Activated CD4-positive, CD25-positive, alpha-beta regulatory T cell treated with anti-CD3 and anti-CD28 coated beads, Interleukin-2, amount 50 U/mL, for 16 hours (primary cell): ENCODE results near the gene FXYD2.
"Not testable (repeated sequence)": the region's sequence is repeated elsewhere in the genome, so short reads cannot be mapped to it uniquely, and the experiment has no call there.

Experiments used
- DNase-seq: peaks from one replicate; pipeline ENCODE4 v3.0.0-alpha.2; 2020; ENCODE audit warnings: low read depth, low spot score

The FXYD2 gene

GRCh38 chr11:117820516-117820915 is 4.0 kb downstream of the FXYD2 start:
- no peak for DNase-seq

- DNase-seq, result no peak
Observed at GRCh38 chr11:117820071-117820470, 4.5 kb downstream of the FXYD2 start.

- no peak for DNase-seq
Observed at GRCh38 chr11:117819096-117820040, 5.2 kb downstream of the FXYD2 start.

DNA sequence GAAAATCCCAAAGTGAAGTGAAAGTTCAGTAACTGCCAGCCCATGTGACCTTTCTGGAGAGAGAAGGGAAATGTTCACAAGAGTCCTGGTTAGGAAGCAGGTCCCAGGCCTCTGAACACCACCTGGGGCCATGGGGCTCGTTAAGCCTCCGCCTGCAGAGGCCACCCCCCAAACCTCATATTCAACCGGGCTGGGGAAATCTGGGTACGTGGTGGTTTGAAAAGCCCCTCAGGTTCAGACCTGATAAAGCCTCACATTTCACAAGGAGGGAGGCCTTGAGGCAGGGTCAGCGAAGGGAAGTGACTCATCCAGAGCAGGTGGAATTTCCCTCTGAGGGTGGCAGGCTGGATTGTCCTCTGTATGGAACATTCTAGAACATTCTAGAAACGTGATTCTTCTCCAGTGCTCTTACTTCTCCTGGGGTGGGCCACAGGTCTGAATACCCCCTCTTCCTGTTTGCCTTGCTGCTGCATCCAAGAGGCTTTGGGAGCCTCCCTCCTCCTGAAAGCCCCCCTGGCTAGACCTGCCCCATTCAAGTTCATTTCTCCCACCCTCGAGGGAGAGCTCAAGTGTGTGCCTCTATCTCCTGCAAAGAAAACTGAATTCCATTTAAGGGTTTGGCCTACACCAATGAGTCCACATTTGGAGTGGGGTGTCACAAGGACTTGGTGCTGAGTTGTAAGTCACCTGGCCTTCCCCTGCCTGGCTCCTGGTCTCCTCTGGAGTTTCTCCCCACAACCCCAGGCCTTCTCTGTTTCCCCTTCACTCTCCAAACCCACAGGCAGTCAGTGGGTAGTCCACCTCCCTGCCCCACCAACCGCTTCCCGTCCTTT is 6.3 kb downstream of the FXYD2 start:
- DNase-seq, result no peak

- peak; percentile 71 for DNase-seq
Observed at GRCh38 chr11:117817368-117818040, 7.0 kb downstream of the FXYD2 start.

DNA sequence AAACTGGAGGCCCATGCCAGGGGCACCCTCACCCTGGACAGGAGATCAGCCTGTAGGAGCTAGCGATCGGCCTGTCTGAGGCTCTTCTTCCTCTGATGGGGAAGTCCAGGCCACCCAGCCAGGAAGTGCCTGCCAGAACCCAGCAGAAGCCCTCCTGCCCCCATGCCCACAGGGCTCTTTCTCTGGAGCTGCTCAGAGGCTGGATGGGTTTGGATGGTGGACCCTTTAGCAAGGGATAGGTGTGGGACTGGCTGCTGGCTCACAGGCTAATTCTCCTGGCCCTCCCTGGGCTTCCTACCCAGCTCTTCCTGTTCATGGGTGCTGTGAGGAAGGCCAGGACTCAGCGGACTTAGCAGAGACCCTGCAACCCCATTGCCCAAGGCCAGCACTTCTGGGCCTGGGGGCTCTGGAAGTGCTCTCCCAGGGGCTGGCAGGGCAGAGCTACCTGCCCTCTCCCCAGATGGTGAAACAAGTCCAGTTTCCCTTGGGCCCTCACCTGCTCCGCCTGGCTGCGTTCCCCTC is 7.6 kb downstream of the FXYD2 start:
- no peak for DNase-seq

- DNase-seq, result no peak
Observed at GRCh38 chr11:117816151-117816741, 8.3 kb downstream of the FXYD2 start.

DNA sequence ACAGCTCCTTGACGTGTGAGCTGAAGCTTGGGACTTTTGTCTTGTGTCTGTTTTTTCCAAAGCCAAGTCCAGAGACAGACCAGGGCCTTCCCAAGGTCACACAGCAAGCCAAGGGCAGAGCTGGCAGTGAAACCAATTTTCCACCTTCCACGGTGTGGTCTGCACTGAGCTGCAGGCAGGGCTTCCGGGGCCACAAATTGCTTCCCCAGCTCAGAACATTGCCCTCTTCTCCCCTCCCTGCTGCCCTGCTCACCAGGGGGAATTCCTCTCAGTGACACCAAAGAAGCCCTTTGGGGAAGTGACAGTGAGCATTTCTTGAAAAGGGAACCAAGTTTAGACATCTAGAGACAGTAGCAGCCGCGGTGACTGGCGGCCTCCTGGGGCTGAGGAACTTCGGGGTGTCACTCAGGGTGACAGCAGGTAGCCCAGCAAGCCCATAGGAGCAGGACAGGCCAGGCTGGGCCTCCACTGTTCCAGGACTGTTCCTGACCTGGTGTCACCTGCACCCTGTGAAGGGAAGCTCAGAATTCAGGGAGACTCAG is 9.2 kb downstream of the FXYD2 start:
- DNase-seq, result peak; percentile 37

- peak; percentile 40 for DNase-seq
Observed at GRCh38 chr11:117814766-117815261, 9.7 kb downstream of the FXYD2 start.

DNA sequence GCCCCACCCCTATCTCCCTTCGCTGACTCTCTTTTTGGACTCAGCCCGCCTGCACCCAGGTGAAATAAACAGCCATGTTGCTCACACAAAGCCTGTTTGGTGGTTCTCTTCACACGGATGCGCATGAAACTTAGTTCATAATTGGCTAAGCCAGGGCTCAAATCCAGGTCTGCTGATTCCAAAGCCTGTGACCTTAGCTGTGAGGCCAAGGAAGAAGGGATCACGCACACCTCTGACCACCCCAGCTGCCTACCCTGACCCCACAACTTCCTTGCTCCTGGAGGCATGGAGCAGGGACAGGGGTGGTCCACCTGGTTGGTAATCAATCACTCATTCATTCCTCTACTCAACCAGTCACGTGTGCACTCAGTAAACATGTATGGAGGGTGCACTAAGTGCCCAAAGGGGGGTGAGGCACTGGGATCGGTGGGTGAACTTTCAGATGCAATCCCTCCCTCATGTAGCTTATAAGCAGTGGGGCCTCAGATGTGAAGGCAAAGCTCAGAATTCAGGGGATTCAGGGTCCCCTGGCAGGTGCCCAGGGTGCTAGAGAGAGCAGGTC is 10.3 kb downstream of the FXYD2 start:
- DNase-seq, result no peak

GRCh38 chr11:117810056-117810451 is 14.5 kb downstream of the FXYD2 start:
- DNase-seq, result not testable (repeated sequence)

- DNase-seq, result no peak
Observed at GRCh38 chr11:117809236-117810055, 15.1 kb downstream of the FXYD2 start.

DNA sequence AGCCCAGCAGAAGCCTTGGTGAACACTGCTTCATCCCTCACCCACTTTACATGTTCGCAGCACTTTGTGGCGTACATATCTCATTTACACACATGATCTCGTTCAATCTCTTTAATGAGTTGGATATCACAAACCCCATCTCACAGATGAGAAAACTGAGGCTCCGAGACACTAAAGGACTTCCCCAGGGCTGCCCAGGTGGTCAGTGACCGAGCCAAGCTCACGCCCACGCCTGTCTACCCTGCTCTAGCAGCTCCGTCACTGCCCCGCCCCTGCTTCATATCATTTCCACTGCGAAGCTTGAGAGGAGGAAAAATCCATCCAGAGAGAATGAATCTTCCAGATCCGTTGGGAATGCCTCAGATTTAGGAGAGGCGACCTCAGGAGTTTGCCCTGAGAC is 15.8 kb downstream of the FXYD2 start:
- no peak for DNase-seq

GRCh38 chr11:117807482-117808327 is 16.8 kb downstream of the FXYD2 start:
- peak; percentile 57 for DNase-seq

DNA sequence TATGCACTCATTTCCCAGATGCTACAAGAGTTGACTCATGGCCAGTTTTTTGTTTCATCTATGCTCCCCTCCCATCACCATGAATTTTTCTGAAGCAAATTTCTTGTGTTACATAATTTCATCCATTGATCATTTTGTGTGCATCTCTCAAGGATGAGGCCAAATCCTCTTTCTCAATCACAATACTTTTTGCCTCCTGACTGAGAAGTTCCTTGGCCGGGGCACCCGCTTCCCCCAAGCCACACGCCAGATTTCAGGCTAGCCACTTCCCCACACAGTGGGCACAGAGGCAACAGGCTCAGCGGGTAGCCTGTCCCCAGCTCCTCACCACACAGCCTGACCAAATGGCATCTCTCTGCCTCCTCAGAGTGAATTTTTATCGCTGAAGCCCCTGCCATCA is 17.7 kb downstream of the FXYD2 start:
- DNase-seq, result no peak

- no peak for DNase-seq
Observed at GRCh38 chr11:117805045-117805444, 19.5 kb downstream of the FXYD2 start.

DNA sequence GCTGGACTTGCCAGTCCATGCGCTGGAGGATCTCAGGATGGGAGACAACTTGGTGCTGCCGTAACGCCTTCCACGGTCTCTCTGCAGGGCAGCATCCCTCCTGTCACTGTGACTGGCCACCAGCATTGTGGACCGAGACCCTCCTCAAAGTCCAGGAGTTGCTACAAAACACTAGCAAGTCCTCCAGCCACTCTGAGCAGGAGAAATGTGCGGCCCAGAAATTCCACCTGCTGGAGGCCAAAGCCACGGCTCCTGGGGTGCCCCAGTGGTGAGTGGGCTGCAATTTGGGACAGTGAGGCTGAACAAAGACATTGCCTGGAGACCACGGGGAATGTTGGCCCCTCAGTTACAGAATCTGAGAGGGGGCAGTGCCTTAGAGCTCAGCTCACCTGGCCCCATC is 20.6 kb downstream of the FXYD2 start:
- no peak for DNase-seq

DNA sequence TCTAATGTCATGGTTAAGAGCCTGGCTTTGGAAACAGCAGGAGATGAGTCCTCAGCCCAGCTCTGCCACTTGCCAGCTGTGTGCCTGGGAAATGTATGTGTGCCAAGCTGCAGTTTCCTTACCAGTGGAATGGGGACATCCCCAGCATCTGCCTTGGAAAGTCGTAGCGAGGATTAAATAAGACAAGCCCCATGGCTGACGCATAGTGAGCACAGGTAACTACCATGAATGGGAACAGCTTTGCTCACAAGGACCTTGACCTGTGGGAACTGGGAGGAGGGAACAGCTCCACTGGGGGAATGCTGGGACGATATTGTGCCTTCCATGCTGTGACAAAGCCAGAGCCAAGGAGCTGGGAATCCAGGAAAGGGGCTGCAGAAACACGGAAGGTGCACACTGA is 24.9 kb downstream of the FXYD2 start:
- DNase-seq, result no peak
